Left lung (tissue), 10 donors: ENCODE results near the gene C2orf68. TPM values are rescaled to one million over a fixed set of nuclear protein-coding genes. Genes with fewer than 3 reads are reported as not detected.

Experiments
- ATAC-seq: fragments of 200-7000 bp; cut with Tn5 transposase; one replicate; pipeline ENCODE4 v1.9.1; 2020; ENCODE audit warnings: moderate library complexity
- DNase-seq, 4 donors: peaks; one replicate each; pipeline ENCODE4 v3.0.0-alpha.2; 2013 to 2020
- H3K27ac ChIP-seq, 2 donors: fragments of 200-600 bp; sonication (generic) in 1 of 2; one replicate each; pipeline versions ENCODE4 v1.5.0 to v1.8.0; 2020 to 2021
- H3K27me3 ChIP-seq, 2 donors: fragments of 200-600 bp; sonication (generic) in 1 of 2; one replicate each; pipeline versions ENCODE4 v1.5.0 to v1.8.0; 2020 to 2021
- H3K36me3 ChIP-seq, 2 donors: fragments of 200-600 bp; sonication (generic) in 1 of 2; one replicate each; pipeline versions ENCODE4 v1.5.0 to v1.8.0; 2020 to 2021
- H3K4me1 ChIP-seq, 2 donors: fragments of 200-600 bp; one replicate each; pipeline ENCODE4 v1.8.0; 2021
- H3K4me3 ChIP-seq, 2 donors: fragments of 200-600 bp; sonication (generic) in 1 of 2; one replicate each; pipeline versions ENCODE4 v1.5.0 to v1.8.0; 2020 to 2021; ENCODE audit warnings: mild to moderate bottlenecking in 1 of 2
- H3K9me3 ChIP-seq, 2 donors: fragments of 200-600 bp; sonication (generic) in 1 of 2; one replicate each; pipeline versions ENCODE4 v1.5.0 to v1.8.0; 2020 to 2021
- CTCF ChIP-seq, 2 donors: fragments of 200-600 bp; sonication (generic) in 1 of 2; IDR thresholded peaks; one replicate each; pipeline versions ENCODE4 v1.5.0 to v1.8.0; 2021; ENCODE audit warnings: antibody characterized with exemption in 2 of 2
- intact Hi-C, 2 donors: fragments of 100-400 bp; cut with DNase I; formaldehyde crosslinking; loops; one replicate each; pipeline versions ENCODE4 v1.11.2 to v1.14.2; 2022
- polyA plus RNA-seq, 6 donors: library from polyadenylated mRNA; unstranded; fragments of 120-200 nt; gene quantifications; one replicate each; pipeline ENCODE4 v1.2.1, GENCODE V29; 2013; ENCODE audit not compliant: insufficient read length in 6 of 6
- total RNA-seq, 2 donors: library from RNA; stranded (reverse); fragmentation: NEBNext Ultra II Directional; extraction: Animal tissue kit (Norgen Biotek cat#: 25700); gene quantifications; one replicate each; pipeline ENCODE4 v1.2.1, GENCODE V29; 2021
- donor health status: DM: no; HTN: yes; CAD: no.
- donor health status: DM: no; HTN: no; CAD: no.

Gene C2orf68
- total and polyA plus RNA-seq, 8 donors, result 37.0 to 79.0 (median 72.5) TPM

GRCh38 chr2:85577386-85578242 is 34.3 kb downstream of the C2orf68 start, which contains the start of gene VAMP8:
Gene VAMP8 (plus strand): TSS chr2:85577586. CDS start chr2:85577647, 61 bp downstream.
- Histone ChIP-seq H3K4me1 (peaks cover 22 to 63% of the 10 kb centered on the region in 2 donors), H3K27ac (peak within 1 kb of the TSS; percentile 90 to 91), H3K36me3 (peaks cover 0 to 20% of the 10 kb centered on the region in 2 donors), H3K9me3 (no peaks in the 10 kb centered on the region), H3K4me3 (peak within 1 kb of the TSS; percentile 35 to 59), H3K27me3 (no peaks in the 10 kb centered on the region)
- TF ChIP-seq CTCF (IDR thresholded peaks at IDR 0.05), result no peak
- DNase-seq (peak in 3 of 4 donors; percentile 69 to 91 (median 88)), ATAC-seq (peak; percentile 88)
- intact Hi-C loops, result no loop called here

- Histone ChIP-seq H3K9me3 (no peaks in the 10 kb centered on the region), H3K4me3 (peak overlapping the region in 1 of 2 donors; percentile 59), H3K4me1 (peaks cover 22 to 57% of the 10 kb centered on the region in 2 donors), H3K36me3 (peaks cover 0 to 16% of the 10 kb centered on the region in 2 donors), H3K27me3 (no peaks in the 10 kb centered on the region), H3K27ac (peak overlapping the region; percentile 90 to 91)
- DNase-seq, result no peak
- intact Hi-C loops, result no loop called here
- ATAC-seq, result no peak
- TF ChIP-seq CTCF (IDR thresholded peaks at IDR 0.05), result no peak
Observed at GRCh38 chr2:85577063-85577385, 34.8 kb downstream of the C2orf68 start.

- Histone ChIP-seq H3K36me3 (peaks cover 0 to 3% of the 10 kb centered on the region in 2 donors), H3K27me3 (no peaks in the 10 kb centered on the region), H3K27ac (peak overlapping the region in 1 of 2 donors; percentile 91), H3K4me1 (peaks cover 22 to 46% of the 10 kb centered on the region in 2 donors), H3K4me3 (no peak overlapping the region), H3K9me3 (no peaks in the 10 kb centered on the region)
- no peak for TF ChIP-seq CTCF (IDR thresholded peaks at IDR 0.05)
- intact Hi-C loops, result no loop called here
- DNase-seq, result no peak
- no peak for ATAC-seq
Observed at GRCh38 chr2:85575739-85576138, 36.1 kb downstream of the C2orf68 start.

- TF ChIP-seq CTCF (IDR thresholded peaks at IDR 0.05), result no peak
- H3K4me1 ChIP-seq, result peaks cover 0 to 9% of the 10 kb centered on the region in 2 donors
- no peak overlapping the region for H3K27ac ChIP-seq
- intact Hi-C loops, result no loop called here
- no peaks in the 10 kb centered on the region for H3K36me3 ChIP-seq
- no peak for DNase-seq
- no peak overlapping the region for H3K4me3 ChIP-seq
- no peaks in the 10 kb centered on the region for H3K27me3 ChIP-seq
- no peak for ATAC-seq
- no peaks in the 10 kb centered on the region for H3K9me3 ChIP-seq
Observed at GRCh38 chr2:85566265-85566664, 45.6 kb downstream of the C2orf68 start.

- DNase-seq, result no peak
- Histone ChIP-seq H3K9me3 (no peaks in the 10 kb centered on the region), H3K27me3 (no peaks in the 10 kb centered on the region), H3K36me3 (peaks cover 0 to under 1% of the 10 kb centered on the region in 2 donors), H3K4me1 (peaks cover 4 to 24% of the 10 kb centered on the region in 2 donors), H3K4me3 (no peak overlapping the region), H3K27ac (peak overlapping the region in 1 of 2 donors; percentile 25)
- intact Hi-C loops, result no loop called here
- no peak for ATAC-seq
- TF ChIP-seq CTCF (IDR thresholded peaks at IDR 0.05), result no peak
Observed at GRCh38 chr2:85564144-85564563, 47.7 kb downstream of the C2orf68 start.
